ENCODE measurements around the gene MCC. TPM values are rescaled to one million over a fixed set of nuclear protein-coding genes. Genes with fewer than 3 reads are reported as not detected.

Gene MCC
- total RNA-seq, 1 donor from 2014 or later = 33.9 TPM

- no peak overlapping the region for H3K27ac Mint-ChIP-seq
- TF ChIP-seq, protein P1, sequence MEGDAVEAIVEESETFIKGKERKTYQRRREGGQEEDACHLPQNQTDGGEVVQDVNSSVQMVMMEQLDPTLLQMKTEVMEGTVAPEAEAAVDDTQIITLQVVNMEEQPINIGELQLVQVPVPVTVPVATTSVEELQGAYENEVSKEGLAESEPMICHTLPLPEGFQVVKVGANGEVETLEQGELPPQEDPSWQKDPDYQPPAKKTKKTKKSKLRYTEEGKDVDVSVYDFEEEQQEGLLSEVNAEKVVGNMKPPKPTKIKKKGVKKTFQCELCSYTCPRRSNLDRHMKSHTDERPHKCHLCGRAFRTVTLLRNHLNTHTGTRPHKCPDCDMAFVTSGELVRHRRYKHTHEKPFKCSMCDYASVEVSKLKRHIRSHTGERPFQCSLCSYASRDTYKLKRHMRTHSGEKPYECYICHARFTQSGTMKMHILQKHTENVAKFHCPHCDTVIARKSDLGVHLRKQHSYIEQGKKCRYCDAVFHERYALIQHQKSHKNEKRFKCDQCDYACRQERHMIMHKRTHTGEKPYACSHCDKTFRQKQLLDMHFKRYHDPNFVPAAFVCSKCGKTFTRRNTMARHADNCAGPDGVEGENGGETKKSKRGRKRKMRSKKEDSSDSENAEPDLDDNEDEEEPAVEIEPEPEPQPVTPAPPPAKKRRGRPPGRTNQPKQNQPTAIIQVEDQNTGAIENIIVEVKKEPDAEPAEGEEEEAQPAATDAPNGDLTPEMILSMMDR (IDR thresholded peaks at IDR 0.05; ENCODE audit: unreplicated experiment) = no peak
- no peaks in the 10 kb centered on the region for H3K4me1 Mint-ChIP-seq
- no peak overlapping the region for H3K4me3 Mint-ChIP-seq
- no peaks in the 10 kb centered on the region for H3K27me3 Mint-ChIP-seq (ENCODE audit: low read depth)
- DNase-seq (ENCODE audit: low spot score in 2 of 2, unreplicated experiment in 2 of 2) = no peak
- H3K36me3 Mint-ChIP-seq = peaks cover 15% of the 10 kb centered on the region
- H3K9me3 Mint-ChIP-seq = peaks cover 11% of the 10 kb centered on the region
Observed at GRCh38 chr5:113132564-113132963, 355.7 kb downstream of the MCC start.

DNA sequence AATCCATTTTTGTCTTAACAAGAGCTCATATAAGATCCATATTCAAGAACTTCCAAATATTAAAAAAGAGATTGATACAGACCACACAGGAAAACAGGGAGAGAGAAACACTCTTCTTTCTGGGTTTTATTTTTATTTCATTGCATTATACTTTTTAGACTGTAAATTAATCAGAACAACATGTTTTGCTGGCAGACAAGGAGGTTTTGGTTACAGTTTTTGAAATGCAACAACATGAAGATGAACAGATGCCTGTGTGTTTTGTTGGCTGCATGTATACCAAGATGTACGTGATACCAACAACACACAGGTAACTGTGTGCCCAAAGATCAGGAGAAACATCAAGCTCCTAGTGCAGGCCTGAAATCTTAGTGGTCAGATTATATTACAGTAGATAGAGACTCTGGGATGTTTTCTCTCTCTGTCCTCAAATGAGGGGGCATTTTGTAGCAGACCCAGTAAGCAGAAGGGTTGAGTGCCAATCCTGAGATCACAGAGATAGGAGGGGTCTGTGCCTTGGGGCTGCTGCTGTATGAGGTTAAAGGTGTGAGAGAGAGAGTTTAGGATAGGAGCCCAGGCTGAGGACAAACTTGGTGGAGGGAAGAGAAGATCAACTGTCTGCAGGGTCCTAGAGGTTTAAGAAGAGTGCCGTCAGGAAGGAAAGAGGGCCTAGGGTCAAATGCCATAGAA is 359.5 kb downstream of the MCC start:
- H3K9me3 Mint-ChIP-seq = peaks cover 18% of the 10 kb centered on the region
- no peak overlapping the region for H3K4me3 Mint-ChIP-seq
- no peaks in the 10 kb centered on the region for H3K27me3 Mint-ChIP-seq (ENCODE audit: low read depth)
- no peak overlapping the region for H3K27ac Mint-ChIP-seq
- H3K36me3 Mint-ChIP-seq = peaks cover 16% of the 10 kb centered on the region
- DNase-seq (ENCODE audit: low spot score in 2 of 2, unreplicated experiment in 2 of 2) = no peak
- TF ChIP-seq, protein P1 (IDR thresholded peaks at IDR 0.05; ENCODE audit: unreplicated experiment) = no peak
- peaks cover 18% of the 10 kb centered on the region for H3K4me1 Mint-ChIP-seq

- H3K4me1 Mint-ChIP-seq = peaks cover 25% of the 10 kb centered on the region
- peaks cover 16% of the 10 kb centered on the region for H3K36me3 Mint-ChIP-seq
- DNase-seq (ENCODE audit: low spot score in 2 of 2, unreplicated experiment in 2 of 2) = no peak
- no peak overlapping the region for H3K27ac Mint-ChIP-seq
- TF ChIP-seq, protein P1 (IDR thresholded peaks at IDR 0.05; ENCODE audit: unreplicated experiment) = no peak
- H3K4me3 Mint-ChIP-seq = no peak overlapping the region
- no peaks in the 10 kb centered on the region for H3K27me3 Mint-ChIP-seq (ENCODE audit: low read depth)
- peaks cover 18% of the 10 kb centered on the region for H3K9me3 Mint-ChIP-seq
Observed at GRCh38 chr5:113128082-113128481, 360.2 kb downstream of the MCC start.

DNA sequence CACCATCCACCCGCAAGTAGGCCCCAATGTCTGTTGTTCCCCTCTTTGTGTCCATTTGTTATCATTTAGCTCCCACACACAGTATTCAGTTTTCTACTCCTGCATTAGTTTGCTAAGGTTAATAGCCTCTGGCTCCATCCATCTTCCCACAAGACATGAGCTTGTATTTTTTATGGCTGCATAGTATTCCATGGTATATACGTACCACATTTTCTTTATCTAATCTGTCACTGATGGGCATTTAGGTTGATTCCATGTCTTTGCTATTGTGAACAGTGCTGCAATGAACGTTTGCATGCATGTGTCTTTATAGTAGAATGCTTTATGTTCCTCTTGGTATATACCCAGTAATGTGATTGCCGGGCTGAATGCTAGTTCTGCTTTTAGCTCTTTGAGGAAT is 361.2 kb downstream of the MCC start:
- TF ChIP-seq, protein P1 (IDR thresholded peaks at IDR 0.05; ENCODE audit: unreplicated experiment) = no peak
- DNase-seq (ENCODE audit: low spot score in 2 of 2, unreplicated experiment in 2 of 2) = no peak
- Mint-ChIP-seq H3K27me3 (ENCODE audit: low read depth) (no peaks in the 10 kb centered on the region), H3K9me3 (peaks cover 18% of the 10 kb centered on the region), H3K4me3 (no peak overlapping the region), H3K36me3 (peaks cover 16% of the 10 kb centered on the region), H3K4me1 (peaks cover 25% of the 10 kb centered on the region), H3K27ac (no peak overlapping the region)

GRCh38 chr5:113125371-113125770 is 362.9 kb downstream of the MCC start:
- Mint-ChIP-seq H3K27me3 (ENCODE audit: low read depth) (no peaks in the 10 kb centered on the region), H3K36me3 (peaks cover 16% of the 10 kb centered on the region), H3K4me3 (no peak overlapping the region), H3K27ac (no peak overlapping the region), H3K9me3 (peaks cover 18% of the 10 kb centered on the region), H3K4me1 (peaks cover 25% of the 10 kb centered on the region)
- TF ChIP-seq, protein P1 (IDR thresholded peaks at IDR 0.05; ENCODE audit: unreplicated experiment) = no peak
- no peak for DNase-seq (ENCODE audit: low spot score in 2 of 2, unreplicated experiment in 2 of 2)

Data from mesothelial cell of epicardium (in vitro differentiated cells).